Suprapubic skin (tissue), 4 donors: Measurements from ENCODE around the gene PFDN2.

Source experiments
- CTCF ChIP-seq, 2 donors: fragments of 200-600 bp in 1 of 2; fragments of 450-650 bp in 1 of 2; sonication (generic) in 1 of 2; IDR thresholded peaks; one replicate each; pipeline ENCODE4 v1.5.1; 2016 to 2019; ENCODE audit warnings: antibody characterized with exemption in 2 of 2, mild to moderate bottlenecking in 1 of 2, moderate library complexity in 1 of 2
- EP300 ChIP-seq: sonication (generic); formaldehyde crosslinking; IDR thresholded peaks from one replicate; pipeline ENCODE4 v1.6.1; 2017; ENCODE audit warnings: antibody characterized with exemption
- POLR2A ChIP-seq, 2 donors: fragments of 450-650 bp; IDR thresholded peaks; one replicate each; pipeline ENCODE4 v1.6.1; 2017; ENCODE audit warnings: antibody characterized with exemption in 2 of 2, mild to moderate bottlenecking in 2 of 2, moderate library complexity in 2 of 2
- POLR2AphosphoS5 ChIP-seq, 3 donors: sonication (generic); formaldehyde crosslinking; IDR thresholded peaks; one replicate each; pipeline ENCODE4 v1.6.1; 2017; ENCODE audit warnings: antibody characterized with exemption in 3 of 3

GRCh38 chr1:161119092-161119903 is 1.5 kb upstream of the PFDN2 start:
- TF ChIP-seq CTCF (IDR thresholded peaks at IDR 0.05) (peak; percentile 43 to 62), POLR2A (IDR thresholded peaks at IDR 0.05) (no peak), EP300 (no peak), POLR2AphosphoS5 (IDR thresholded peaks at IDR 0.05) (peak in 1 of 3 donors; percentile 2)
